ENCODE data around the gene ITPR1.
"Not testable (repeated sequence)": the region's sequence is repeated elsewhere in the genome, so short reads cannot be mapped to it uniquely, and the experiment has no call there.

ITPR1 gene

GRCh38 chr3:4571690-4572334 lies 78.7 kb downstream of the ITPR1 start:
- no peak for DNase-seq (ENCODE audit: low spot score)

DNA sequence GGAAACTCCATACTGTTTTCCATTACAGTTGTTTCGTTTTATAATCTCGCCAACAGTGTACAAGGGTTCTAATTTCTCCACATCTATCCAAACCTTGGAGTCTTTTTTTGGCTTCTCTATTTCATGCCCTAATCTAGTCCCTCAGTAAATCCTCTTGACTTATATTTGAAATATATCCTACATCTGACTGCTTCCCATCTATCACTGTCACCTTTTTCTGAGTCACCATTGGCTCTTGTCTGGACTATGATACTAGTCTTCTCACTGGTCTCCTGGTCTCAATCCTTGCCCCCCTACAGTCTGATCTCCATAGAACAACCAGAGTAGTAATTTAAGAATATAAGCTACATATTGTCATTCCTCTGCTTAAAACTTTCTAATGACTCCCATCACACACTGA lies 80.0 kb downstream of the ITPR1 start:
- no peak for DNase-seq (ENCODE audit: low spot score)

DNA sequence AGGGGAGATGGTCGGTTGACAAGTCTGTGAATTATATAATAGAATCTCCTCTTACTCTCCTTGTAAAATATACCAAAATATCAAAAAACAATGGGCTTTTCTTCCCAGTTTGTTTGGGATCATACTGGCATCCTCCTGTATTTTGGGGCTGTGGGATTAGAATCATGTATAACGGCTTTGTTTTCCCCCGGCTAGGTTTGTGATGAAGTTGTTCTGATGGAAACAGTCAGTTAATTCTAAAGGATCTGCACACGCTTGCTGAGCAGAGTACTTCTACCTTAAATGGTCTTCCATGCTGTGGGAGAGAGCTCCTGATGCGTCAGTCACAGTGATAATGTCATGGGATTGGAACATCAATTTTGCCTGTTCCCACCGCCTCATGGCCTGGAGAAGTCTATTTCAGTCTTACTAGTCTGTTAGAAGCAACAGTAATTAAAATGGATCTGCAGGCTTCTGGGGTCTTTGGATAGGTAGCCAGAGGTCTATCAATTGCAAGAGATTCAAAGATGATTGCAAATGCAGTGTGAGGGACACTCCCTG lies 81.3 kb downstream of the ITPR1 start:
- no peak for DNase-seq (ENCODE audit: low spot score)

- DNase-seq (ENCODE audit: low spot score): no peak
Observed at GRCh38 chr3:4575381-4575780, 82.2 kb downstream of the ITPR1 start.

DNA sequence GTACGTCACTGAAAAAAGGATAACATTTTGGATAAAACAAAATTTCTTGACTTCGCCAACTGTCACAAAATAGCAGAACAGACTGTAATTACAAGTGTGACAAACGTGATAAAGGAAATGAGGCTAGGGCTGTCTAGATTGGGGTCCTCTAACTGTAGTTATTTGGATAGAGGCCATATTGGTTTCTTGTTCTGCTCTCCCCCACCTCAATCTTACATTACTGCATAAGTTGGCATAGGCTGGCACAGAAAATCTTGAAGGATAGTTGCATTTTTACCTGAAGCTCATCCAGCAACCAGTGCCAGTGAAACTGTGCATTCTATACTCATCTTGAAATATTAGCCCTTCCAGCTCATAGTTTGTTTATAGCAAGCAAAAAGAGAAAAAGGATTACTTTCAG lies 84.6 kb downstream of the ITPR1 start:
- DNase-seq (ENCODE audit: low spot score): no peak

GRCh38 chr3:4580346-4581123 lies 87.4 kb downstream of the ITPR1 start:
- peak; percentile 7 for DNase-seq (ENCODE audit: low spot score)

DNA sequence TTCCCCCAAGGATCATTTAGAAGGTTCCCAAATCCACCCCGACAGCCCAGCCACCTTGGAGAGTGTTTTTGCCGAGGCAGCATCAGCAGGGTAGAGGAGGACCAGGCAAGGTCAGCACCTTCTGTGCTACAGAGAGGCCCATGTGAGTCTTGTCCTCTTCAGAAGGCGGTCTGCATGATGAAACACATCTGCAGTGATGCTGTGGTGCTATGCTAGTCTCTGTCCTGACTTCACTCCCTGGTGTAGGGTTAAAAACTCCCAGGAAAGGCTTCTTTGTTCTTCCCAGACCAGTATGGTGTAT lies 87.9 kb downstream of the ITPR1 start:
- DNase-seq (ENCODE audit: low spot score): no peak

DNA sequence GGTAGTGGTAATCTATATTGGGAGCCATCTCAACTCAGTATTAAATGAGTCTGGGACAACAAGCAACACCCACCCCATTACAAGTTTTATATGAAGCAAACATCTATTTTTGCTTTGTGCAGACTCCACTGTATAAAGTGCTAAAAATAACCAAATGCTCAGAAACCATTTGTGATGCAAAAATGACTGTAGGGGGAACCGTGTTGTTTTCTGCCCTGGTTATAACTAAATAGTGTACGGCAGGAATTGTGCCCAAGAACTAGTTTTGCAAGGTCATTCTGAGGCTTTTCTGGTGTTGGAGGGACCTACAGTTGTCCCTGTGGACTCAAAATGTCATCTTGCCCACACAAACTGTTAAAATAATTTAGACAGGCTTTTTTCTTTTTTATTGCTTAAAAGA lies 88.3 kb downstream of the ITPR1 start:
- DNase-seq (ENCODE audit: low spot score): no peak

DNA sequence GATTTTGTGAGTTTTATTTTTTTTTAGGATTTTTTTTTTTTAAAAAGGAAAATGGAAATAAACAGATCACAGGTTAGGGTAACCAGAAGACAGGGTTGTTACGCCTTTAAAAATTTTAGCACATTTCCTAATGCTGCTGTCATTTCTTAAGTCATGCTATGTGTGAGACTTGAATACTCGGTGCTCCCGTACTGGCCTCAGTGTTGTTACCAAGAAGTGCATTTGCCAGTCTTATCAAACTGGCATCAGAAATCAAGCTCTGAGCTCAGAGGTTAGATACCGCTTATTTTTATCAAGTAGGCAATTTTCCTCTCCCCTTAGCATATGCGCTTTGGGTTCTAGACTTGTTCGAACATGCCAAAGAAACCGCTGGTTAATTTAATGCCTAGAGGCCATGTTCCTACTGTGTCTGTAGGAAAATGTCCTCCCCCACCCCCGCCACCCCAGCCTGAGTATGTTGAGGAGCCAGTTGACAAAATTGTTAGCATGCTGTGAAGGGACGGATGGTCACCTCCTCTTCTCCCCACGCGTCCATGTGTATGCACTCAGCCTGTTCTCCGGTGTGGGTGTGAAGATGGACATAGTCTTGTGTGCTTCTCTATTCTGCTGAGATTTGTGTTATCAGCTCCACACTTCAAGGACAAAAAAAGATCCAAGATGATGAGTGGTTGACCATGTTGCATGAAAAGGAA lies 88.9 kb downstream of the ITPR1 start:
- DNase-seq (ENCODE audit: low spot score): no peak

DNA sequence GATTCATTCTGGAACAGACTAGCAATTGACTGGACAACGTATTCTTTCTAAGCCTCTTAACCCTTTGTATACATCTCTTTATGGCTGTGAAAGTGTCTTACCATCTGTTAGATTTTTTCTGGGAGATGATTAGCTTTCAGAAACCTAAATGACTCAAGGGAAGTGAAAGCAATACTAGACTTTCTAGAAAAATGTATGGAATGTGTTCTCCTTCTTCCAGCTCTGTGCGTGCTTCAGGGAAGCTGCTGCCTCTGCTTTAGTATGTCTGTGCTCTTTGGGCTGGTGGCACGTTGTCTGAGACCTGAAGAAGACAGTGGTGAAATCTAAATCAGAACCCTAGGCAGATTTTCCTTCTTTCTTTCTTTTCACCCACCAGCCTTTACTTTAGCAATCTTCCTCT lies 89.5 kb downstream of the ITPR1 start:
- no peak for DNase-seq (ENCODE audit: low spot score)

- DNase-seq (ENCODE audit: low spot score): peak; percentile 7
Observed at GRCh38 chr3:4583416-4583815, 90.3 kb downstream of the ITPR1 start.

DNA sequence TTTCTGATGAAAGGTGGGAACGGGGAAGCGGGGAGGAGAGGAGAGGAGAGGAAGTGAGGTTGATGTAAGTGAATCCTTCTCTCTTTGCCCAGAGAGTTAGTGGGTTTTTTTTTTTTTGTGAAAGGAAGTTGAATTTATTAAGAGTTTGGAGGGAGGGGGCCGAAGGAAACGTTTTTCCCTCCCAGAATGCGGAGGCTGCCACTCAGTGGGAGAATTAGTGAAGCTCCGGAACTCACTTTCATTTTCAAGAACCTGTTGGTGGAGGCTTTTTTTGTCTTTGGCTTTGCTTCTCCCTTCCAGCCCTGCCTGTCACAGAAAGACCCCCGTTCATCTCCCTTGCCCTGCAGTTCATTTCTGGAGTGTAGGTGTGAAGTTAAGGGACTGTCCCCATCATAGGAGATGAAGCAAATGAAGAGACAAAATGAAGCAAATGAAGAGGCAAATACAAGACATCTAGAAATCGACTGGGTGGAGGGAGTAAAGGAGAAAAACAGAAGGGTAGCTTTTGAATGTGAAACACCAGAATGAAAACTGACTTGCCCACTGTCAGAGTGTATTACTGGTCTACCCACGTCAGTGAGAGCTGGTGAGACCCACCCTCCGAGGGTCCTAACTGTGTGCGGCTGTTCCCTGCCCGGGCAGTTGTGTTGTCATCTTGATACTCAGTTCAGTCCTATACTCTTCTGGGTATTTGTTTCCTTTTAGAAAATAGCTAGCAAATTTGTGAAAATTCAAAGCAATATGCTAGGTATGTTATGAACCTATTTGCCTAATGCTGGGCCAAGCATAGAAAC lies 91.5 kb downstream of the ITPR1 start:
- DNase-seq (ENCODE audit: low spot score): no peak

DNA sequence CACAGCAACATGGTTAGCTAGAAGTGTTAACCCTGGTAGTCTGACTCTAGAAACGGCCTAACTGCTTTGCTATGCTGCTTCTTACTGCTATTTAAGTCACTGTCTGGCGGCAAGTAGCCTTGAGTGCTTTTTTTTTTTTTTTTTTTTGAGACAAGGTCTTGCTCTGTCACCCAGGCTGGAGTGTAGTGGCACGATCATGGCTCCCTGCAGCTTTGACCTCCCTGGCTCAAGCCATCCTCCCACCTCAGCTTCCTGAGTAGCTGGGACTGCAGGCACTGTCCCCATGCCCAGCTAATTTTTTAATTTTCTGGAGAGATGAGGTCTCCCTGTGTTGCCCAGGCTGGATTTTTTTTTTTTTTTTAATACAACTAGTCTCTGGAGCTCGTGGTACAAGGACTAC lies 93.2 kb downstream of the ITPR1 start:
- no peak for DNase-seq (ENCODE audit: low spot score)

DNA sequence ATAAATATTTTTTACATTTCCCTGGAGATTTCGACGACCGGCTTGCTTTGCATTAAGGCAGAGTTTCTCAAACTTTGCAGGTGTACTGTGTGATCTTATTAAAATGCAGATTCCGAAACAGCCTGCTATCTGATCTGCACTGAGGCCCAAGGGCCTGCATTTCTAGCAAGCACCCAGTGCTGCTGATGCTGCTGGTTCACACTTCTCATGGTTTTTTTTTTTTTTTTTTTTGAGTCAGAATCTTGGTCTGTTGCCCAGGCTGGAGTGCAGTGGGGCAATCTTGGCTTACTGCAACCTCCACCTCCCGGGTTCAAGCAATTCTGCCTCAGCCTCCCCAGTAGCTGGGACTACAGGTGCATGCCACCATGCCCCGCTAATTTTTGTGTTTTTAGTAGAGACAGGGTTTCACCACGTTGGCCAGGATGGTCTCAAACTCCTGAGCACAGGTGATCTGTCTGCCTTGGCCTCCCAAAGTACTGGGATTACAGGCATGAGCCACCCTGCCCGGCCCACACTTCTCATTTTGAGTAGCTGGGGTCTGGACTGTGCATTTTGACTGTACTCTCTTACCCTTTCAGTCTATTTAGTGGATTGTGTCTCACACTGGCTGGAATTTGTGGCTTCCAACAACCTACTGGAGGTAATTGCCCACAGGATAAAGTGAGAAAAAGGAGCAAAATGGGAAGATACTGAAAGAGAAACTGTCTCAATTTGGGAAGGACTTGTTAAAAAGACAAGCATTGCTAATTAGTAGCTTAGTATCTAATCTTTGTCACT lies 94.1 kb downstream of the ITPR1 start:
- DNase-seq (ENCODE audit: low spot score): no peak

- no peak for DNase-seq (ENCODE audit: low spot score)
Observed at GRCh38 chr3:4587838-4588105, 94.6 kb downstream of the ITPR1 start.

DNA sequence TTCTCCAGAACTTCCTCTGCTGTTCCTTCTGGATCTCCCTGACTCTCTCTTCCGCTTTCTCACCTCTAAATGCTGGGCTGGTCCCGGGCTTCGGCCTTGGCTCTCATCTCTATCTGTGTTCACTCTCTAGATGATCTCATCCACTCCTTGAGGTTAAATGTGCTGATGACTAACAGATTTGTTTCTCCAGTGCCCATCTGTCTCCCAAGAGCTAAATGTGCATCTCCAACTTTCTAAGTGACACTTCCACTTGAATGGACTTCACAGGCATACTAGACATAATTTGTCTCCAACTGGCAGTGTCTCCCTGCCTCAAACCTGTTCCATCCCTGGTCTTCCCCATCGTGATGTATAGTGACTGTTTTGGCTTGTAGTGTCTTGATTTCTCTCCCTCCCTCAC lies 95.3 kb downstream of the ITPR1 start:
- DNase-seq (ENCODE audit: low spot score): peak; percentile 29

- no peak for DNase-seq (ENCODE audit: low spot score)
Observed at GRCh38 chr3:4589475-4590097, 96.4 kb downstream of the ITPR1 start.

GRCh38 chr3:4590849-4591248 lies 97.7 kb downstream of the ITPR1 start:
- DNase-seq (ENCODE audit: low spot score): not testable (repeated sequence)

- no peak for DNase-seq (ENCODE audit: low spot score)
Observed at GRCh38 chr3:4591669-4592068, 98.5 kb downstream of the ITPR1 start.

DNA sequence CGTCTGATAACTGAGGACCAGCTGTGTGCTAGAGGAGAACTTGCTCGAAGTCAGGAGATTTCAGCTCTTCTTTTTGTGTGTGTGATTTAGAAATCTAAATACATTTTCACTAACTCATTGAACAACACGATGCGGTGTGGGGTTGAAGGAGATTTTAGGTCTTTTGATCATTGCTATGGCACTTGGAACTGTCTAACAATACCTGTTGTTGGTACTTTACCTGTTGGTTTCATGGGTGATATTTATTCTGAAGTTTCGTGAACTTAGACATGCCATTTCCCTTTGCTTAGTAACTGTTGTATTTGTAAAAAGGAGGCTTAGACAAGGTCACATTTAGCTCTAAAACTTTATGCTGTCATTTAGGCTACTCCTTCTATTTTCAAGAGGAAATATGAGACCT lies 99.9 kb downstream of the ITPR1 start:
- DNase-seq (ENCODE audit: low spot score): no peak

- no peak for DNase-seq (ENCODE audit: low spot score)
Observed at GRCh38 chr3:4595710-4596113, 102.6 kb downstream of the ITPR1 start.

All from cerebellar cortex (tissue), 1 donor.